GM12878 (cell line): ENCODE data around the gene SKIC8. TPM values are rescaled to one million over a fixed set of nuclear protein-coding genes. Genes with fewer than 3 reads are reported as not detected.

Source experiments
- ATAC-seq: fragments of 200-7000 bp; cut with Tn5 transposase; 3 replicates; pipeline ENCODE4 v1.9.1; 2020; ENCODE audit warnings: mild to moderate bottlenecking, moderate library complexity
- BruUV-seq: library from RNA; stranded (reverse); fragments of 400-500 nt; replicated peaks from 2 replicates; lab custom pipeline; 2021; lab: Mats Ljungman, UMichigan
- CTCF ChIA-PET: fragments of 300-600 bp; sonication (Branson Sonifier 250); formaldehyde crosslinking; extraction: SDS; loops from one replicate; lab custom pipeline; 2021; ENCODE audit warnings: inconsistent platforms; lab: Yijun Ruan, JAX
- POLR2A ChIA-PET: fragments of 350-600 bp; formaldehyde crosslinking; extraction: SDS; loops from one replicate; lab custom pipeline; 2021; ENCODE audit warnings: inconsistent platforms; lab: Charles Lee
- RAD21 ChIA-PET: fragments of 300-600 bp; sonication (Branson Sonifier 250); formaldehyde crosslinking; loops from one replicate; lab custom pipeline; 2023; ENCODE audit warnings: antibody characterized with exemption; ENCODE audit not compliant: unreplicated experiment; lab: Charles Lee
- SMC1A ChIA-PET: fragments of 300-600 bp; sonication (Branson Sonifier 250); formaldehyde crosslinking; loops from one replicate; lab custom pipeline; 2023; ENCODE audit not compliant: unreplicated experiment, uncharacterized antibody; lab: Charles Lee
- DNase-seq: peaks from one replicate; pipeline ENCODE4 v3.0.0-alpha.2; 2011; ENCODE audit warnings: low read depth, low spot score
- FAIRE-seq: peaks from 3 replicates; lab custom pipeline; 2011; peaks lifted over from hg19 to GRCh38; lab: Jason Lieb, UNC
- H2AFZ ChIP-seq: 2 replicates; pipeline ENCODE4 v1.6.0; 2011; ENCODE audit warnings: low read depth, low read length, control low read depth; ENCODE audit not compliant: control insufficient read depth
- H3K27ac ChIP-seq: 2 replicates; pipeline ENCODE4 v1.5.1; 2011; ENCODE audit warnings: control low read depth; ENCODE audit not compliant: control insufficient read depth, insufficient read depth
- H3K27me3 ChIP-seq, 2 experiments: replicated peaks in 1 of 2; 2 replicates each; pipeline versions ENCODE4 v1.6.0 to v1.6.1; 2011; ENCODE audit warnings: low read length in 1 of 2; ENCODE audit not compliant: control insufficient read depth in 2 of 2, insufficient read depth in 2 of 2
- H3K36me3 ChIP-seq, 2 experiments: 2 replicates each; pipeline ENCODE4 v1.5.1; 2011; ENCODE audit warnings: low read length in 1 of 2; ENCODE audit not compliant: control insufficient read depth in 2 of 2, insufficient read depth in 2 of 2
- H3K4me1 ChIP-seq: 2 replicates; pipeline ENCODE4 v1.6.1; 2011; ENCODE audit warnings: mild to moderate bottlenecking, low read length, moderate library complexity, mixed read lengths; ENCODE audit not compliant: control insufficient read depth, insufficient read depth
- H3K4me2 ChIP-seq: 2 replicates; pipeline ENCODE4 v1.6.0; 2011; ENCODE audit warnings: control low read depth; ENCODE audit not compliant: control insufficient read depth, insufficient read depth
- H3K4me3 ChIP-seq: fragments of 200-600 bp; sonication (generic); 2 replicates; pipeline ENCODE4 v1.5.1; 2016
- H3K79me2 ChIP-seq: 2 replicates; pipeline ENCODE4 v1.6.0; 2011; ENCODE audit warnings: low read length; ENCODE audit not compliant: control insufficient read depth, insufficient read depth
- H3K9ac ChIP-seq: 2 replicates; pipeline ENCODE4 v1.8.0; 2011; ENCODE audit warnings: low read length, control low read depth, mixed read lengths; ENCODE audit not compliant: control insufficient read depth, insufficient read depth
- H3K9me3 ChIP-seq: replicated peaks from 3 replicates; pipeline ENCODE4 v1.5.1; 2011; ENCODE audit warnings: mild to moderate bottlenecking, low read length; ENCODE audit not compliant: control insufficient read depth, insufficient read depth
- H4K20me1 ChIP-seq: 2 replicates; pipeline ENCODE4 v1.6.0; 2011; ENCODE audit not compliant: control insufficient read depth, insufficient read depth
- BRCA1 ChIP-seq: IDR thresholded peaks from 2 replicates; pipeline ENCODE4 v1.6.1; 2011; ENCODE audit warnings: low read depth, low read length, improper control_type of control experiment
- CREB1 ChIP-seq: IDR thresholded peaks from 2 replicates; pipeline ENCODE4 v1.6.1; 2012; ENCODE audit warnings: low read depth, mild to moderate bottlenecking, inconsistent platforms
- E2F8 ChIP-seq: fragments of 450-650 bp; IDR thresholded peaks from 2 replicates; pipeline ENCODE4 v1.6.1; 2018; ENCODE audit warnings: mild to moderate bottlenecking, low read depth, moderate library complexity; ENCODE audit not compliant: partially characterized antibody
- MEF2A ChIP-seq: IDR thresholded peaks from 2 replicates; pipeline ENCODE4 v1.6.1; 2011; ENCODE audit warnings: low read depth, mild to moderate bottlenecking, low read length, moderate library complexity; ENCODE audit not compliant: insufficient read depth
- NFYB ChIP-seq: IDR thresholded peaks from 2 replicates; pipeline ENCODE4 v1.6.1; 2011; ENCODE audit warnings: low read depth, mild to moderate bottlenecking, low read length, improper control_type of control experiment, moderate library complexity; ENCODE audit not compliant: insufficient read depth
- SMC3 ChIP-seq: IDR thresholded peaks from 2 replicates; pipeline ENCODE4 v1.6.1; 2011; ENCODE audit warnings: low read length, improper control_type of control experiment, borderline replicate concordance
- SP1 ChIP-seq: IDR thresholded peaks from one replicate; pipeline ENCODE4 v1.6.1; 2011; ENCODE audit warnings: low read depth, low read length
- SREBF2 ChIP-seq: IDR thresholded peaks from 2 replicates; pipeline ENCODE4 v1.6.1; 2012; ENCODE audit warnings: mild to moderate bottlenecking, low read length
- SRF ChIP-seq, 2 experiments: IDR thresholded peaks; 2 replicates each; pipeline ENCODE4 v1.6.1; 2011; ENCODE audit warnings: low read depth in 2 of 2, low read length in 2 of 2, mild to moderate bottlenecking in 1 of 2, moderate library complexity in 1 of 2
- TBL1XR1 ChIP-seq: IDR thresholded peaks from 2 replicates; pipeline ENCODE4 v1.6.1; 2012; ENCODE audit warnings: low read depth, low read length, improper control_type of control experiment
- TCF7 ChIP-seq: IDR thresholded peaks from 2 replicates; pipeline ENCODE4 v1.6.1; 2014; ENCODE audit warnings: antibody characterized with exemption, borderline replicate concordance
- WGBS: methylation state at CpG from one replicate; pipeline ENCODE4 v1.1.6; 2016; ENCODE audit warnings: low lambda C conversion rate; ENCODE audit not compliant: insufficient replicate concordance, insufficient coverage; ENCODE audit errors: missing lambda C conversion rate; 5-methylcytosine and 5-hydroxymethylcytosine counted together
- in situ Hi-C: fragments of 300-500 bp; cut with MboI; formaldehyde crosslinking; loops from 9 replicates; pipeline ENCODE4 v1.14.3; 2018; ENCODE audit warnings: mixed read lengths
- intact Hi-C: fragments of 100-400 bp; cut with micrococcal nuclease; formaldehyde crosslinking; loops from one replicate; pipeline ENCODE4 v1.14.2; 2022; ENCODE audit not compliant: unreplicated experiment
- polyA plus RNA-seq, 11 experiments: library from polyadenylated mRNA; depleted of rRNA in 4 of 11; unstranded in 6 of 11; stranded (reverse) in 5 of 11; fragments of >200 nt; fragmentation: Nextera tagmentation in 4 of 11; fragmentation: Illumina TruSeq in 1 of 11; extraction: Ambion mirVana in 4 of 11; extraction: Trizol in 1 of 11; gene quantifications; 1 replicate in 1 of 11; 2 replicates in 10 of 11; pipeline versions ENCODE4 v1.2.1 to v1.2.3, GENCODE V29; 2011 to 2016; ENCODE audit warnings: inconsistent platforms in 2 of 11, missing spikeins in 2 of 11, low read depth in 1 of 11
- total RNA-seq, 4 experiments: library from RNA; depleted of rRNA in 3 of 4; stranded (reverse); fragments of >200 nt in 3 of 4; fragmentation: Illumina TruSeq in 1 of 4; extraction: Trizol in 1 of 4; gene quantifications; 2 replicates each; pipeline versions ENCODE4 v1.2.1 to v1.2.3, GENCODE V29; 2013 to 2021

SKIC8 gene
- total and polyA plus RNA-seq, 10 of the 15 experiments (the other 5 are each of a cell fraction or from before 2014, with no cell fraction given) = 57.0 to 288 (median 128) TPM

GRCh38 chr15:78334845-78335244 lies 35.4 kb upstream of the SKIC8 start:
- SMC1A ChIA-PET = no interaction called here

More at GRCh38 chr15:78334845-78335244, 35.4 kb upstream of the SKIC8 start:
- in situ Hi-C loops = no loop called here
- Histone ChIP-seq H3K27me3 (peaks cover 4 to 6% of the 10 kb centered on the region in 2 experiments; a peak in 3 of 4 replicates), H4K20me1 (no peaks in the 10 kb centered on the region), H3K9ac (no peak overlapping the region), H3K79me2 (no peaks in the 10 kb centered on the region), H3K36me3 (no peaks in the 10 kb centered on the region), H2AFZ (no peak overlapping the region), H3K4me1 (no peaks in the 10 kb centered on the region), H3K9me3 (no peaks in the 10 kb centered on the region), H3K4me2 (no peak overlapping the region), H3K27ac (no peak overlapping the region), H3K4me3 (no peak overlapping the region)
- ChIA-PET RAD21 (no interaction called here), POLR2A (no interaction called here), CTCF (no interaction called here)
- TF ChIP-seq MEF2A (no peak), NFYB (no peak), SREBF2 (no peak), E2F8 (no peak), CREB1 (no peak), BRCA1 (no peak), SP1 (no peak), TBL1XR1 (no peak), SMC3 (no peak), SRF (IDR thresholded peaks at IDR 0.05; ENCODE audit: low read depth in 2 of 2, low read length in 2 of 2) (no peak), TCF7 (no peak)
- FAIRE-seq = no peak
- no peak for ATAC-seq
- no peak for DNase-seq
- intact Hi-C loops = no loop called here
- BruUV-seq = no TSS peak
- 17% methylated on average over 3 of the region's 3 CpGs for WGBS
